HG02970 (cell line): Measurements from ENCODE around the gene HOXB4.

ENCODE experiments used
- ATAC-seq: cut with Tn5 transposase; IDR thresholded peaks from one replicate; pipeline ENCODE4 v1.9.1; 2021; ENCODE audit warnings: mild to moderate bottlenecking, moderate library complexity, moderate number of reproducible peaks; ENCODE audit not compliant: unreplicated experiment, low FRiP score

Gene HOXB4

DNA sequence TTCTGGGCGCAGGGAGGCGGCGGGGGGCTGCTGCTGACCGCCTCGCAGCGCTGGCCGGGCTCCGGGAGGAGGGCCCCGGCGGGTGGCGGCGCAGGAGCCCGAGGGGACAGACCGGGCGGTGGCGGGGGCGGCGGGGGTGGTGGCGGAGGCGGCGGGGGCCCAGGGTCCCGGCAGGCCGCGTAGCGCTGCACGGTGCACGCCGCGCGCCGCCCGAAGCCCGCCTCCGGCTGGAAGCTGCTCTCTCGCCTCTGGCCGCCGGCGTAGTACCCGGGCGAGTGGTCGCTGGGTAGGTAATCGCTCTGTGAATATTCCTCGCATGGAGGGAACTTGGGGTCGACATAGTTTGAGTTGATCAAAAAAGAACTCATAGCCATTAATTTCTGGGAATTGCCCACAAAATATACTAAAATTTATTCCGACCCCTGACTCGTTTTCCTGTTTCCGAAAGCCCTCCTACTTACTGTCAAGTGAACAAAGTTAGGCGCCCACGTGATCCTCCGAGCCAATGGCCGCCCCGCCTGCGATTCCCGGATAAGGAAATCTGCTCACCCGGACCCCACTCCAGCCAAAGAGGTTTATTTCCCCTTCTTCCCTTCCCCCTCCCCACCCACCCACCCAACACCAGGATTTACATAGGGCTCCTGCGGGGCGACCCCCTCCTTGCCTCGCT, at the start of gene HOXB4:
Gene HOXB4, minus strand, starts transcription at position 405 of the 670 bp plus-strand sequence. Its CDS starts 31 bp downstream, at position 374.
- ATAC-seq = no peak

DNA sequence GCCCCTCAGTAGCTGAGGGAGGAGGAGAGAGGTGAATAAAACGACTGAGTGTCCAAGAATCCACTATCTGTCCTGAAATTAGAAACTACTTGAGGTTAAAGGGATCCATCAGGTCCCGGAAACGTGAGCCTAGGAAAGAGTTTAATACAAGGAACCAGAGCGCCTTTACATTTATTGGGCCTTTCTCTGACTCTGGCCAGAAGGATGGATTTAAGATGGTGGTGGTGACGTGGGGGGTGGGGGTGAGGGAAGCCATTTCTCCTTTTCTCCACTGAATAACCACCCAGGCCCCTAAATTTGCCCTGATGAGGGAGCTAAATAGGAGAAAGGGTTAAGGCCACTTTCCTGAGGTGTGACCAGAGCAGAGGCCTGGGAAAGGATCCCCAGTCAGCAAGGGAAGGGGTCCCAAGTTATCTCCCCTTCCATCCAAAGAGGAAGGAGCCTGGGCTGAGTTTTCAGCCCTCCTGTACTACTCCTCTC, 49.0 kb upstream of the HOXB4 start:
- no peak for ATAC-seq

DNA sequence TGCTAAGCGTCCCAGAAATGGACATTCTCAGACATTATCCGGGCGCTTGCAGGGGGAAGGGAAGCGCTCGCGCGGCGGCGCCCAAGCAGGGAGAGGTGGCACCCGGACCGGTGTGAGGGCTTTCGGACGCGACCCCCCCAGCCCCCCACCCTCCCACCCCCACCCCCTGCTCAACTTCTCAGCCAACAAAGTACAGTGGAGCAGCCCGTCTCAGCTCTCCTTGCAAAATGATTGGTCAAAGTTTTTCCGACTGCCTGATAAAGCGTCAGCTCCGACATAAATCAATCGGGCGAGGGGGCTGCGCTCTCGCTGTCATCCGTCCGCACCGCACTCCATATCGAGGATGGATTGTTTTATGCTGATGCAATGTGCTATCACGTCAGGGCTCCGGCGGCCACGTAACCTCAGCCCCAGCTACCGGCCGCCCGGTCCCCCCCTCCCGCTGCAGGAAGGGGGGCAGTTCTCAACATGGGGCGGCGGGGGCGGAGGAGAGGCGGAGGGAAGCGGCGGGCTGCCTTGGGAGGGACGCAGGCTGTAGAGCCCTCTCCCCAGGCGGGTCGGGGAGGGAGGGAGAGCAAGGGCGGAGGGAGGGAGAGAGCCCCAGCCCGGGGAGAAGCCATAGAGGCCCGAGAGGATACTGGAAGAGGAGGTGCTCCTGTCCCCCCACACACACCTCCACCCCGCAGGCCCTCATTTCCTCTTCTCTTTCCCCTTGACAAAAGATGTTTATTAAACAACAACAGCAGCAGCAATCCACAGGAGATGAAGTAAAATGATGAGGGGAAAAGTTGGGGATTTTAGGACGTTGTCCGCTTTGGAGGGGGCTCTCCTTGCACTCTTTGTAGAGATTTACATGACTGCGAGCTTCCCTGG, 48.3 kb upstream of the HOXB4 start, which contains the start of gene HOXB9:
Gene HOXB9, minus strand, starts transcription at position 114 of the 873 bp plus-strand sequence. Its CDS starts 89 bp downstream, at position 25.
- no peak for ATAC-seq

DNA sequence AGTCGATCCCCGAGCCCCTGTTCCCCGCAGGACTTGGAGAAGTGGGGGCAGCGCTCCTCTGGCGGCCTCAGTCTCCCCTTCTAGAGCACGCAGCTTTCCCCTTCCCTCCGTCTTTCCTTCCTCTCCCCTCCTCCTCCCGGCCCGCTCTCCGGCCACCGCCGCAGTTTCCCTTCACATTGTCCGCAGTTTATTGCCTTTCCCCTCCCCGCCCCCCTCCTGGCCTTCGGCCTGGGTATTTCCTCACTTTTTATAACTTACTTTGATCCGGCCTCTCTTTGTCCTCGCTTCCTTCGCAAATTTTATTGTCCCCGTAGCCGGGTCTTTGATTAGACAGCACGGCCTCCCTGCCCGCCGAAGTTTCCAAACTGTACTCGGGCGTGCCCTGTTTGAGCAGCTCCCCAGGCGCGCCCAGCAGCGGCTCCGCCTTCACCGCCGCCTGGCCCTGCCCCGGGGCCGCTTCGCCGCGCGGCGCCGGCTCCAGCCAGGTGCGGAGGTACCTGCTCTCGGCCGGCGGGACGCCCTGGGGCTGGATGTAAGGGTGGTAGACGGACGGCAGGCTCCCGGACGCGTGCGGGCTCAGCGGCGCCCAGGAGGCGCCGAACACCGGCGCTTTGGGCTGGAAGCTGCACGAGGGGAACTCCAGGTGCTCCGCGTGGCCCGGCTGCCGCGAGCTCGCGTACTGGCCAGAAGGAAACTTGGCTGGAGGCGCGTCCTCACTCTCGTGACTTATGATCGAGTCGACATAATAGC, 47.5 kb upstream of the HOXB4 start:
- ATAC-seq = no peak

DNA sequence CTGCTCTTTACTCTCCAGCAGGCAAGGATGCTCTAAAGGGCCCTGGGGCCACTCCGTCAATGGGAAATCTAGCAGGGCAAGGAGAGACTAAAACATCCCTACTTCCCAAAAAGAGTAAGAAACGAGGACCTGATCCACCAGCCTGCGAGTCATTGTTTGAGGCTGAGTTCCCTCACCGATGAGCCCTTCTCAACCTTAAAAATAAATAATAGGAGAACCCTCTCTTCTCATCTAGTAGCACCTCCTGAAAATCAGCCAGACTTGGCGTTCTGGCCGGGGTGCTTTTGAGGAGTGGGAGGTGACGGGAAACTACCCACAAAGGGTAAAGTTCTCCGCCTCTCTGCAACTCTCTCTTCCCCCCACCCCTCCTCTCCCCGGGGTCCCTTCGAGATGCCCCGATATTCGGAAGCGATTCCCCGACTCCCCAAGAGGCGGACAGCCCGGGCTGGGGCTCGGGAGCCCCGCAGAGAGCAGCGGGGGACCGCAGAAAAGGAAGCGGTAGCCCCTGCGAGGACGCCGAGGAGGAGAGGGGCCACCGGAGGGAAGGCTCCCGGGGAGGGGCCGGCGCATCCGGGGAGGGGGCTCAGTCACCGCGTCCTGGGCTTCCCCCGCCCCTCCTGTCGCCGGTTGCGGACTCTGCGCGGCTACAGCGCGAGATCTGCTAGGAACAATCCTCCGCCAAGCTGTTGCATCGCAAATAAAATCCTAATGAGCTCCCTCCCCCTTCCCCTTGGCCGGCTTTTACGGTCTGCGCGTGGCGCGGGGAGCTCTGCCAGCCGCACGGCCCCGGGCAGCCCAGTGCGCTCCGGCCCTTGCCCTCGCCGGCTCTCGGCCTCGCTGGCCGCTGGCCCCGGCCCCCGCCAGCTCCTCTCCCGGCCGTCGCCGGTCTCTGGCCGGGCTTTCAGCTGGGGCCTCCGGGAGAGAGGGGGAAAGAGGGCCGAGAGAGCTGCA, 46.7 kb upstream of the HOXB4 start:
- ATAC-seq = no peak

DNA sequence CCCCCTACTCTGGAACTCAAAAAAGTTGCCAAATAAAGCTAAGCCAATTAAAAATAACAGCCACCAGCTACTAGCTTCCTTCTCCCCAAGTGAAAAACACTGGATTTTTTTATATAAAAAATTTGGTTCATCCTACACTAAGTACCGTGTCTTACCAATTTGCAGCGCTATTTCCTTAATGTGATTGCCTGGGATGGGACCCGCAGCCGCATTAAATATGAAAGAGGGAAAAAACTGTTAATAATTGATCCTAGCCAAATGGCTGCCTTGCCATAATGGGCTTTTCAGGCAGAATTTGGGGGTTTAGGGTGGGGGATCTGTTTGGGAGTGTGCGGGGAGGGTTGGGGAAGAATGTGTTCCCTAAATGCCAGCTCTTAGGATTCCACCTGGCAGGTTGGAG, 46.0 kb upstream of the HOXB4 start:
- ATAC-seq = no peak

DNA sequence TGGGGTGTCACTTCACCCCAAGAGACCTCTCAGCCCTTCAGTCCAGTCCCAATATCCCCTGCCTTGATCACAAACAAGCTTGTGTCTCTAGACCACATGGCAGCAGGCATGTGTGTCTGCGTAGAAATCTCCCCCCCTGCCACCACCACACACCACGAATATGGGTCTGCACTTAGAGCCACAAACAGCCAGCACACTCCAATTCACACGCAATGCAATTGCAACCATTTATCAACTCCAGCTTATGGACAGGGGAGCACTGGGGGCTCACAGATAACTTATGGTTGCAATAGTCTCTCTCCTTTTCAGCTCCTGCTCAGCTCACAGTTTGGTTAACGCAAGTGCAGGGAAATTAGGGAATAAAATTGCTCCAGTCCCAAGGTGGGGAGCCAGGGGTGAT, 45.4 kb upstream of the HOXB4 start:
- ATAC-seq = no peak

DNA sequence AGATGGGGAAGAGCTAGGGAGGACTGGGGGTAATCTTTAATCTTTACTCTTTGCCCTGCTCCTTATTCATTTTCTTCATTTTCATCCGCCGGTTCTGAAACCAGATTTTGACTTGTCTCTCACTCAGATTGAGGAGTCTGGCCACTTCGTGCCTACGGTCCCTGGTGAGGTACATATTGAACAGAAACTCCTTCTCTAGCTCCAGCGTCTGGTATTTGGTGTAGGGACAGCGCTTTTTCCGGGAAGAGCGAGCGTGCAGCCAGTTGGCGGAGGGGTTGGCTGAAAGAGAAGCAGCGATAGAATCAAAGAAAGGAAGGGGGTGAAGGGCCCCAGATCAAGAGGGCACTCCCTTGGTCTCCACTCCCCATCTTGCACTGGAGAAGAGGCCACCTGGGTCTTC, 44.7 kb upstream of the HOXB4 start:
- no peak for ATAC-seq

DNA sequence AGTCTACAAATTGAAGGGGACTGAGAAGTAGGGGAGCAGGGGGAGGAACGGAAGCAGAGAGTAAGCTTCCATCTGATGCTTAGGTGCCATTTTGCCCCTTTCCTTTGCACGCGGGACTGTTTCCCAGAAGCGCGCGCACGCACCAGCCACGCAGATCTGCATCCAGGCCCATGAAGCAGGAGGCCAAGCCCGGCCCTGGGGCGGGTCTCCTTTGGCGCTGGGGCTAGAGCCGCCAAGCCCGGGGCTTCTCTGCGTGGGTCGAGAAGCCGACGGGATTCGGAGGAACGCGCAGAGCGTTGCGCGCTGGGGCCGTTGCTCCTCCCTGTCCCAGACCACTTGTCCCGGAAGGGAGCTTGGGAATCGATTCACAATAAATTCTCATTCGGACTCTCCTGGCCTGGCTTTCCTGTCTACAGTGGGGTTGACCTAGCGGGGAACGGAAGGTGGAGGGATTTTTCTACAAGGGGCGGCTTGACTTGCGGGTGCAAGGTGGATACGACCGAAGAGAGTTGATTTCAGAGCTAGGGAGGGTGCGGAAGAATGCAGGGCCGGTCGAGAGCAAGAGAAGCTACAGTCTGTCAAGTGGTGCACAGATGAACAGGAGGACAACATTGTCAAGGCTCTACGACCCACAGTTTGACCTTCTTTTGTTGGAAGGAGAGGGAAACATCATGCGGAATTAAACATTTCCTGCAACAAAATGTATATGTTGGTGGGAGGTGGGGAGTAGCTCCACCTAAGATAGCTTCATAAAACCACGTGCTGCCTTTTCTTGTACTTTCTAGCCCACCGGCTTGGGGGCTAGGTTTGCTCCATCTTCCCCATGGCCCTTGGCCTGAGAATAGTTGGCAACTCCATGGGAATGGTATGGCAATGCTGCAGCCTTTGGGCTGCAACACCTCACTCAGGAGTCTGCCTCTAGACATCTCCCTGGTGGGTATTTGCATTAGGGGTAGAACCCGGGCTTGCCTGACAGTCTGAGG, 43.6 kb upstream of the HOXB4 start:
- ATAC-seq = no peak

DNA sequence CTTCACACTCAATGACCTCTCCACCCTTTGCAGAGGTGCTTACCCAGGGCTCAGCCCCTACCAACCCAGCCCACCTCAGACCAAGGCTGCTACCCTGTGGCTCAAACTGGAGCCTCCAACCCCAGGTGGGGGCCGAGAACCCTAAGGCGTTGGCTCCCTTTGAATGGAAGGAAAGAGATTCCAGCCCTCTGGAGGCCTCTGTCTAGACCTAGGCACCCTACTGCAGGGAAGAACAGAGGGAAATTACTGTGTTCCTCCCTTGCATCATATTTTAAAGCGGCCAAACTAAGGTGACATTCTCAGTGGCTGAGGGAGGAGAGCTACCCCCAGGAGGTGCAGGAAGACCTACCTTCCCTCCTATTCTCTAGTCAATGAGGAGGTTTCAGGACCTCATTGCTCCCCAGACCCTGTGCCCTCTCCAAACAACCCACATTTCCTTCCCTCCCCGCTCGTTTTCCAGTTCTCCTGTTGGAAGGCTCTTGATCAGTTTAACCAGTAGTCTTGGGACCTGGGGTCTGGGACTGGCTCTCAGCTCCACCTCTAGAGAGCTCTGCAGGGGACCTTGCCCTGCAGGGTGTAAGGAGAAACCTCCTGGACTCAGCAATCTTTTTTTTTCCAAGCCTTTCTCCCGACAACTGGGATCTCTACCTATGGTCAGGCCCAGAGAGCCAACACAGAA, 42.5 kb upstream of the HOXB4 start:
- ATAC-seq = no peak

DNA sequence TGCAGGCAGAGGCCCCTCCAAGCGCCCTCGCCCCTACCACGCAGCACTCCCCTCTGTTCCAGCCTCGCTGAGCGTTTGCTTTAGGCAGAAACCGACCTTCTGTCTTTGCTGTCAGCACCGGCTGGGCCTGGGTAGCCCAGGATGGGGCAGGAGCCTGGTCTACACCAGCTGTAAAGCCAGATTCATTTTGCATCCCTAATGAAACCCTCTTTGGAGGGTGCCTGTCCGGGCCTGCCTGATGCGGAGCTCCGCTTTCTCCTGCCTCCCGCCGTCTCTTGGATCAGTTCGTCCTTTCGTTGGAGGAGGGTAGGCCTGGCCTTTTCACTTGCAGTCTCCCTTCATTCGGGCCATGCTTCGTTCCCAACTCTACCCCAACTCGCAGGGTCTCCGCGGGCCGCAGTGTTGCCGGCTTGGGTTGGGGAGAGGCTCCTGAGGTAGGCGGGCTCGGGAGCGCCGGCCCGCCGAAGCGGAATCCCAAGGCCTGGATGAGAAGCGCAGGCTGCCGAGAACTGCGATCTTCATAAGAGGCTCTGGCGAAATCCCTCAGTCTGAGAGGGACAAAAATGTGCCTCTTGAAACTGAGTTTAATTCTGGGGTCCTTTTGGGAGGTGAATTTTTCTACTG, 41.8 kb upstream of the HOXB4 start:
- no peak for ATAC-seq

DNA sequence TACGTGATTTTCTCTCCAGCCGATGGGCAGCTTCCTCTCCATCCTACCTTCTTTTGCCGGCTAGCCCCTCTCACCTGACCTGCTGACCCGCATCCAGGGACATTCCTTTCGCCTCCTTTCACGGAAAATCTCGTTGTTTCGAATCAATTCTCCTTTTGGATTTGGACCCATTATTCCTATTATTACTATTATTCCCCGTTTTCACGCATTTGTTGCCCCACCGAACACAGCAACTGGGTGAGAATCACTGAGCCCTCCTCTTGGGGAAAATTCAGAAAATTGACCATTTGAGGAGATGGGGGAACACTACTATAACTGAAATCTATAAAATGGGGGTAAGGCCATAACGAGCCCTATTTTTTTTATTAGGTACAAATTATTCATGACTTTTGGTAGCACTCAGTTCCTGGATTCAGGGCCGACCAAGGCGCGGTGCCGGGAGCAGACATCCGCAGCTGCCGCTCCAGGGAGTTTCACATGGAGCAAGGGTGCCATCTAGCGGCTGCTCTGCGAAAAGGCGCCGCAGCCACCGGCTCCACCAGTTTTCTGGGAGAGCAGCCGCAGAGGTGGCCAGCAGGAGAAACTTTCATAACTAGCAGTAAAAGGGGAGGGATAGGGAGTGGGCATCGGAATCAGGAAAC, 40.2 kb upstream of the HOXB4 start:
- no peak for ATAC-seq

DNA sequence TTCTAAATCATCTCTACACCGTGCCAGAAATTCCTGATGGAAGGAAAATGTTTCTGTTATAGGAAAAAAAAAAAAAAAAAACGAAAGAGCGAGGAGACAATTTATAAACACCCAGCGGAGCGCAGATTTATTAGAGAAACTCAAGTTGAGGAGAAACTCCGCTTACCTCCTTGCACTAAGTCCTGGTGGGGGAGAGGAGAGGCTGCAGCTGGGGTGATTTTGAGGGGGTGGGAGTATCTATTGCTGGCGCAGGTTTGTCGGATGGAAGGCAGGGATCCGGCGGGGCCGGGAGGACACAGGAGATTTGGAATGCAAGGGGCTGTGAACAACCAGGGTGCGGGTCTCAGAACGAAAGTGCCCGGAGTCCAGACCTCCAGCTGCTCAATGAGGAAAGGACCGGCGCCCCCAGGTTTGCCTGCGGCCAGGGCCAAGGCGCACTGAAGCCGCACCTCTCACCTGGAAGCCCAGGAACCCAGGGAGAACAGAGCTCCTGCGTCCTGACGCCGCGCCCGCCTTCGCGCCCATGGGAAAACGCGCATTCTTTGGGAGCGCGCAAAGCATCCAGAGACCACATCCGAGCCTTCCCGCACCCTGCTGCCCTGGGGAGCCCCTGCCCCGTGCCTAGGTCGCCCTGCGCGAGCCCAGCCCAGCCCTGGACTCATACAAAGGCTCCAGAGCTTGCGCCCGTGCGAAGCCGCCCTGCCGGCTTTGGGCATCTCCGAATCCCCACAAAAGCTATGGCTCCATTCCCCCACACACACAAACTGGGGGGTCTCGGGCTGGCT, 39.5 kb upstream of the HOXB4 start:
- no peak for ATAC-seq

DNA sequence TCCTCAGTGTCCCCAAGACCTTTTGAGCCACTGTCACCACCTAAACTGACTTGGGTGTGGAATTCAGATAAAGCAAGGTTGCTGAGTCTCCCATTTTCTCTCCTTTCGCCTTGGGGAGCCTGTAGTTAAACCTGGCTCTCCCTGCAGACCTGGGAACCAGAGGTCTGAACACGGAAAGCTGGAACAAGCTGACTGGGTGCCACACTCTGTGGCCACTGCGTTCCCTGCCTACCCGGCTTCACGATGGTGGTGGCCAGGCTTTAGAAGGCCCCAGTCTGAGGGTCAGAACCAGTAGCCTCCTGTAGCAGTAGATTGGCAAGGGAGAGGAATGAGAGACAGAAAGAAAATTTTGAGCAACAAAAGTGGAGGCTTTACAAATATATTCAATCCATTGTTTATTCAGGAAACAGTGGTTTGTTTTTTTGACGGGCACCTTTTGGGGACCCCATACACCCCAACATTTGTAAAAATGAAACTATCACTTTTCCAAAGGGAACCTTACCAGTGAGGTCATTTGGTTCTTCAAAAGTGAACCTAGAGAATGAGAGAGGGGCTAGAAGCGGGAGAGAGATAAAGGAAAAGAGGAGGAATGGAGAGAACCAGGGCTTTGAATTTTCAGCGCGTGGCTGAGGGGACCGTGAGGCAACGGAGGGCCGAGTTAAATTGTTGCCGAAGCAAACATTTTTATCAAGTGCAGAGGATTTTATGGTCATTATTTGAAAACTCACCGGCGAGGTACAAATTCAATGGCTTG, 38.7 kb upstream of the HOXB4 start:
- no peak for ATAC-seq

DNA sequence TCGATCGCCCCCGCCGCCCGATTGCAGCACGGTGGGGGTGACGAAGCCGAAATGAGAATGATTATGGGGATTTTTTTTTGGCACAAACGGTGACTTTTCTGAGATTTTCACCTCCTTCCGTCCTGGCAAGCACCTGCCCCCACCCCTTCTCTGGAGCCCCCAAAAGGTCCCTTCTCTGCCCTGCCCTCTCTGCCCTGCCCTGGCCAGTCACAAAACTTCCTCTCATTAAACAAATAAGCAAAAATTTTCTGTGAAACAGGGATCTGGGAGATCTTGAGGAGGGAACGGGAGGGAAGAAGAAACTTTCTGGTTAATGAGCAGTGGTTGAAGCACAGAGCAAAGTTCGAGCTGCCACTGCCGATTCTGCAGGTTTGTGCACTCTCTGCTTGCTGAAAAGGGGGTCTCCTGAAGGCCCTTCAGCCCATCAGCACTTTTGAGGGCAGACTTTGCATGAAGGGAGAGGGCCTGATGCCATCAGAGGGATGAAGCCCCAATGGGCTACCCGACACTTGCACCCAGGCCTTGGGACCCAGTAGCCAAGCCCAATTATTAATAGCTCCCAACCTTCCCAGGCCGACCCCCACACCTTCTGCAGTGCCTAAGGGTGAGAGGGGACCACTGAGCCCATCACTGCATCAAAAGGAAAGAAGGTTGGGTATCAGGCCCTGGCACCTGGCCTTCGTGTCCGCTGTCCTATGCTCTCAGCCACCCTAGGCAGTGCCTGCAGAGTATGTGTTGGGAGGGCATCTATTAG, 38.0 kb upstream of the HOXB4 start:
- ATAC-seq = no peak
